ENCODE data around the gene OPRPN. TPM values are rescaled to one million over a fixed set of nuclear protein-coding genes. Genes with fewer than 3 reads are reported as not detected.

OPRPN gene
- total and polyA plus RNA-seq, 2 donors (not counting 3 experiments of a cell fraction or from before 2014, with no cell fraction given): not detected

- Histone ChIP-seq H3K4me1 (ENCODE audit: control insufficient read depth, extremely low read depth, insufficient read depth, low read length) (no peaks in the 10 kb centered on the region), H3K9me1 (replicated peaks; ENCODE audit: control insufficient read depth, extremely low read depth, insufficient read depth, low read length) (no peaks in the 10 kb centered on the region), H4K20me1 (replicated peaks; ENCODE audit: control insufficient read depth, extremely low read depth, insufficient read depth, low read length) (no peaks in the 10 kb centered on the region), H3K9ac (replicated peaks; ENCODE audit: extremely low read depth, insufficient read depth, low read length) (no peak overlapping the region), H3K4me2 (ENCODE audit: insufficient read depth, low read length) (no peak overlapping the region), H3K27me3 (ENCODE audit: control insufficient read depth in 2 of 2, insufficient read depth in 2 of 2, low read length in 2 of 2) (no peaks in the 10 kb centered on the region), H3K4me3 (replicated peaks in 1 of 3; ENCODE audit: insufficient read depth in 1 of 3, low read depth in 1 of 3, low read length in 3 of 3) (no peak overlapping the region), H3K27ac (ENCODE audit: insufficient read depth, low read depth, low read length) (no peak overlapping the region), H3K9me3 (replicated peaks; ENCODE audit: control insufficient read depth, insufficient read depth, low read length) (no peaks in the 10 kb centered on the region), H2AFZ (ENCODE audit: low read depth, low read length) (no peak overlapping the region), H3K79me2 (ENCODE audit: control insufficient read depth, insufficient read depth, low read length) (no peaks in the 10 kb centered on the region), H3K36me3 (ENCODE audit: control insufficient read depth in 2 of 2, extremely low read depth in 1 of 2, insufficient read depth in 2 of 2, low read length in 2 of 2) (no peaks in the 10 kb centered on the region)
- no peak for TF ChIP-seq GATA2 (IDR thresholded peaks at IDR 0.05; ENCODE audit: insufficient read depth, insufficient read length, low read depth, low read length)
- intact Hi-C loops (cut with micrococcal nuclease): no loop called here
- DNase-seq (ENCODE audit: low read depth, low spot score): no peak
- no TSS peak for BruUV-seq (replicated peaks)
- dilution Hi-C loops (cut with MboI; ENCODE audit: extremely low pct_ligation_motif_present, low sequenced_read_pairs): no loop called here
- no peak for FAIRE-seq
- ChIA-PET CTCF (no interaction called here), POLR2A (no interaction called here)
Observed at GRCh38 chr4:70364002-70364401, 33.7 kb upstream of the OPRPN start.

- CTCF ChIA-PET: no interaction called here
- Histone ChIP-seq H4K20me1 (replicated peaks; ENCODE audit: control insufficient read depth, extremely low read depth, insufficient read depth, low read length) (no peaks in the 10 kb centered on the region), H3K9ac (replicated peaks; ENCODE audit: extremely low read depth, insufficient read depth, low read length) (no peak overlapping the region), H3K9me3 (replicated peaks; ENCODE audit: control insufficient read depth, insufficient read depth, low read length) (no peaks in the 10 kb centered on the region), H3K27ac (ENCODE audit: insufficient read depth, low read depth, low read length) (no peak overlapping the region), H3K79me2 (ENCODE audit: control insufficient read depth, insufficient read depth, low read length) (no peaks in the 10 kb centered on the region), H2AFZ (ENCODE audit: low read depth, low read length) (no peak overlapping the region), H3K27me3 (ENCODE audit: control insufficient read depth in 2 of 2, insufficient read depth in 2 of 2, low read length in 2 of 2) (no peaks in the 10 kb centered on the region), H3K36me3 (ENCODE audit: control insufficient read depth in 2 of 2, extremely low read depth in 1 of 2, insufficient read depth in 2 of 2, low read length in 2 of 2) (no peaks in the 10 kb centered on the region), H3K4me3 (replicated peaks in 1 of 3; ENCODE audit: insufficient read depth in 1 of 3, low read depth in 1 of 3, low read length in 3 of 3) (no peak overlapping the region), H3K4me2 (ENCODE audit: insufficient read depth, low read length) (no peak overlapping the region), H3K9me1 (replicated peaks; ENCODE audit: control insufficient read depth, extremely low read depth, insufficient read depth, low read length) (no peaks in the 10 kb centered on the region), H3K4me1 (ENCODE audit: control insufficient read depth, extremely low read depth, insufficient read depth, low read length) (no peaks in the 10 kb centered on the region)
- no peak for DNase-seq (ENCODE audit: low read depth, low spot score)
- BruUV-seq (replicated peaks): no TSS peak
- POLR2A ChIA-PET: no interaction called here
- dilution Hi-C loops (cut with MboI; ENCODE audit: extremely low pct_ligation_motif_present, low sequenced_read_pairs): no loop called here
- no peak for FAIRE-seq
- TF ChIP-seq FOS (IDR thresholded peaks at IDR 0.05; ENCODE audit: borderline replicate concordance, insufficient read depth, low read length) (no peak), POLR2AphosphoS5 (IDR thresholded peaks at IDR 0.05; ENCODE audit: insufficient read depth, low read depth, low read length) (no peak), GATA2 (IDR thresholded peaks at IDR 0.05; ENCODE audit: insufficient read depth, insufficient read length, low read depth, low read length) (no peak), EZH2 (IDR thresholded peaks at IDR 0.05; ENCODE audit: borderline replicate concordance, low read depth, low read length, severe bottlenecking) (no peak)
- intact Hi-C loops (cut with micrococcal nuclease): no loop called here
Observed at GRCh38 chr4:70365479-70365878, 32.3 kb upstream of the OPRPN start.
